GM12878 (cell line): ENCODE data around the gene TMEM212. TPM values are rescaled to one million over a fixed set of nuclear protein-coding genes. Genes with fewer than 3 reads are reported as not detected.

ENCODE experiments used
- ATAC-seq: fragments of 200-7000 bp; cut with Tn5 transposase; 3 replicates; pipeline ENCODE4 v1.9.1; 2020; ENCODE audit warnings: mild to moderate bottlenecking, moderate library complexity
- BruUV-seq: library from RNA; stranded (reverse); fragments of 400-500 nt; replicated peaks from 2 replicates; lab custom pipeline; 2021; lab: Mats Ljungman, UMichigan
- CTCF ChIA-PET: fragments of 300-600 bp; sonication (Branson Sonifier 250); formaldehyde crosslinking; extraction: SDS; loops from one replicate; lab custom pipeline; 2021; ENCODE audit warnings: inconsistent platforms; lab: Yijun Ruan, JAX
- POLR2A ChIA-PET: fragments of 350-600 bp; formaldehyde crosslinking; extraction: SDS; loops from one replicate; lab custom pipeline; 2021; ENCODE audit warnings: inconsistent platforms; lab: Charles Lee
- RAD21 ChIA-PET: fragments of 300-600 bp; sonication (Branson Sonifier 250); formaldehyde crosslinking; loops from one replicate; lab custom pipeline; 2023; ENCODE audit warnings: antibody characterized with exemption; ENCODE audit not compliant: unreplicated experiment; lab: Charles Lee
- SMC1A ChIA-PET: fragments of 300-600 bp; sonication (Branson Sonifier 250); formaldehyde crosslinking; loops from one replicate; lab custom pipeline; 2023; ENCODE audit not compliant: unreplicated experiment, uncharacterized antibody; lab: Charles Lee
- DNase-seq: peaks from one replicate; pipeline ENCODE4 v3.0.0-alpha.2; 2011; ENCODE audit warnings: low read depth, low spot score
- FAIRE-seq: peaks from 3 replicates; lab custom pipeline; 2011; peaks lifted over from hg19 to GRCh38; lab: Jason Lieb, UNC
- H2AFZ ChIP-seq: 2 replicates; pipeline ENCODE4 v1.6.0; 2011; ENCODE audit warnings: low read depth, low read length, control low read depth; ENCODE audit not compliant: control insufficient read depth
- H3K27ac ChIP-seq: 2 replicates; pipeline ENCODE4 v1.5.1; 2011; ENCODE audit warnings: control low read depth; ENCODE audit not compliant: control insufficient read depth, insufficient read depth
- H3K27me3 ChIP-seq, 2 experiments: replicated peaks in 1 of 2; 2 replicates each; pipeline versions ENCODE4 v1.6.0 to v1.6.1; 2011; ENCODE audit warnings: low read length in 1 of 2; ENCODE audit not compliant: control insufficient read depth in 2 of 2, insufficient read depth in 2 of 2
- H3K36me3 ChIP-seq, 2 experiments: 2 replicates each; pipeline ENCODE4 v1.5.1; 2011; ENCODE audit warnings: low read length in 1 of 2; ENCODE audit not compliant: control insufficient read depth in 2 of 2, insufficient read depth in 2 of 2
- H3K4me1 ChIP-seq: 2 replicates; pipeline ENCODE4 v1.6.1; 2011; ENCODE audit warnings: mild to moderate bottlenecking, low read length, moderate library complexity, mixed read lengths; ENCODE audit not compliant: control insufficient read depth, insufficient read depth
- H3K4me2 ChIP-seq: 2 replicates; pipeline ENCODE4 v1.6.0; 2011; ENCODE audit warnings: control low read depth; ENCODE audit not compliant: control insufficient read depth, insufficient read depth
- H3K4me3 ChIP-seq: fragments of 200-600 bp; sonication (generic); 2 replicates; pipeline ENCODE4 v1.5.1; 2016
- H3K79me2 ChIP-seq: 2 replicates; pipeline ENCODE4 v1.6.0; 2011; ENCODE audit warnings: low read length; ENCODE audit not compliant: control insufficient read depth, insufficient read depth
- H3K9ac ChIP-seq: 2 replicates; pipeline ENCODE4 v1.8.0; 2011; ENCODE audit warnings: low read length, control low read depth, mixed read lengths; ENCODE audit not compliant: control insufficient read depth, insufficient read depth
- H3K9me3 ChIP-seq: replicated peaks from 3 replicates; pipeline ENCODE4 v1.5.1; 2011; ENCODE audit warnings: mild to moderate bottlenecking, low read length; ENCODE audit not compliant: control insufficient read depth, insufficient read depth
- H4K20me1 ChIP-seq: 2 replicates; pipeline ENCODE4 v1.6.0; 2011; ENCODE audit not compliant: control insufficient read depth, insufficient read depth
- CBX5 ChIP-seq: sonication (generic); IDR thresholded peaks from 2 replicates; pipeline ENCODE4 v1.6.1; 2016; ENCODE audit warnings: low read depth, moderate library complexity, mild to moderate bottlenecking, inconsistent platforms
- CEBPZ ChIP-seq: fragments of 150-350 bp; IDR thresholded peaks from 2 replicates; pipeline ENCODE4 v1.6.1; 2016; ENCODE audit warnings: low read depth, low read length
- EP300 ChIP-seq, 2 experiments: fragments of 150-350 bp in 1 of 2; IDR thresholded peaks; 2 replicates each; pipeline ENCODE4 v1.6.1; 2011 to 2012; ENCODE audit warnings: low read depth in 2 of 2, low read length in 2 of 2, borderline replicate concordance in 1 of 2, improper control_type of control experiment in 1 of 2, inconsistent platforms in 1 of 2; ENCODE audit not compliant: control insufficient read depth in 1 of 2
- IRF4 ChIP-seq: IDR thresholded peaks from 2 replicates; pipeline ENCODE4 v1.6.1; 2011; ENCODE audit warnings: low read depth, low read length
- JUNB ChIP-seq: IDR thresholded peaks from 2 replicates; pipeline ENCODE4 v1.6.1; 2016; ENCODE audit warnings: antibody characterized with exemption, mild to moderate bottlenecking
- MEF2B ChIP-seq: fragments of 450-650 bp; IDR thresholded peaks from 2 replicates; pipeline ENCODE4 v1.6.1; 2018; ENCODE audit warnings: mild to moderate bottlenecking, moderate library complexity; ENCODE audit not compliant: partially characterized antibody, poor library complexity, severe bottlenecking
- NBN ChIP-seq: fragments of 450-650 bp; IDR thresholded peaks from 2 replicates; pipeline ENCODE4 v1.6.1; 2016
- NR2C1 ChIP-seq: fragments of 450-650 bp; IDR thresholded peaks from 2 replicates; pipeline ENCODE4 v1.6.1; 2017; ENCODE audit warnings: antibody characterized with exemption, mild to moderate bottlenecking, moderate library complexity
- PAX5 ChIP-seq: IDR thresholded peaks from 2 replicates; pipeline ENCODE4 v1.6.1; 2011; ENCODE audit warnings: low read depth, low read length, borderline replicate concordance
- PAX8 ChIP-seq: fragments of 450-650 bp; IDR thresholded peaks from 2 replicates; pipeline ENCODE4 v1.6.1; 2017; ENCODE audit warnings: mild to moderate bottlenecking, moderate library complexity
- RELB ChIP-seq: fragments of 450-650 bp; IDR thresholded peaks from 2 replicates; pipeline ENCODE4 v1.6.1; 2017; ENCODE audit warnings: low read depth, mild to moderate bottlenecking, moderate library complexity
- SPI1 ChIP-seq: IDR thresholded peaks from 2 replicates; pipeline ENCODE4 v1.6.1; 2011; ENCODE audit warnings: low read depth, mild to moderate bottlenecking, low read length, moderate library complexity, borderline replicate concordance; ENCODE audit not compliant: insufficient read depth
- SRF ChIP-seq, 2 experiments: IDR thresholded peaks; 2 replicates each; pipeline ENCODE4 v1.6.1; 2011; ENCODE audit warnings: low read depth in 2 of 2, low read length in 2 of 2, mild to moderate bottlenecking in 1 of 2, moderate library complexity in 1 of 2
- USF1 ChIP-seq: IDR thresholded peaks from 2 replicates; pipeline ENCODE4 v1.6.1; 2011; ENCODE audit warnings: borderline replicate concordance, low read depth, mild to moderate bottlenecking, moderate library complexity, mixed read lengths, low read length; ENCODE audit not compliant: insufficient read depth; ENCODE audit errors: extremely low read length
- ZNF217 ChIP-seq: fragments of 450-650 bp; IDR thresholded peaks from 2 replicates; pipeline ENCODE4 v1.6.1; 2017; ENCODE audit warnings: antibody characterized with exemption, mild to moderate bottlenecking
- ZZZ3 ChIP-seq: IDR thresholded peaks from 2 replicates; pipeline ENCODE4 v1.6.1; 2011; ENCODE audit warnings: low read depth; ENCODE audit not compliant: control insufficient read depth, insufficient read length
- WGBS: methylation state at CpG from one replicate; pipeline ENCODE4 v1.1.6; 2016; ENCODE audit warnings: low lambda C conversion rate; ENCODE audit not compliant: insufficient replicate concordance, insufficient coverage; ENCODE audit errors: missing lambda C conversion rate; 5-methylcytosine and 5-hydroxymethylcytosine counted together
- in situ Hi-C: fragments of 300-500 bp; cut with MboI; formaldehyde crosslinking; loops from 9 replicates; pipeline ENCODE4 v1.14.3; 2018; ENCODE audit warnings: mixed read lengths
- intact Hi-C: fragments of 100-400 bp; cut with micrococcal nuclease; formaldehyde crosslinking; loops from one replicate; pipeline ENCODE4 v1.14.2; 2022; ENCODE audit not compliant: unreplicated experiment
- polyA plus RNA-seq, 11 experiments: library from polyadenylated mRNA; depleted of rRNA in 4 of 11; unstranded in 6 of 11; stranded (reverse) in 5 of 11; fragments of >200 nt; fragmentation: Nextera tagmentation in 4 of 11; fragmentation: Illumina TruSeq in 1 of 11; extraction: Ambion mirVana in 4 of 11; extraction: Trizol in 1 of 11; gene quantifications; 1 replicate in 1 of 11; 2 replicates in 10 of 11; pipeline versions ENCODE4 v1.2.1 to v1.2.3, GENCODE V29; 2011 to 2016; ENCODE audit warnings: inconsistent platforms in 2 of 11, missing spikeins in 2 of 11, low read depth in 1 of 11
- total RNA-seq, 4 experiments: library from RNA; depleted of rRNA in 3 of 4; stranded (reverse); fragments of >200 nt in 3 of 4; fragmentation: Illumina TruSeq in 1 of 4; extraction: Trizol in 1 of 4; gene quantifications; 2 replicates each; pipeline versions ENCODE4 v1.2.1 to v1.2.3, GENCODE V29; 2013 to 2021

TMEM212 gene
- total and polyA plus RNA-seq, 10 of the 15 experiments (the other 5 are each of a cell fraction or from before 2014, with no cell fraction given): not detected

- no peak for TF ChIP-seq PAX5
These were observed 28.5 kb downstream of the TMEM212 start (continued) for GRCh38 chr3:171871392-171872274.

- Histone ChIP-seq H3K79me2 (no peaks in the 10 kb centered on the region), H4K20me1 (no peaks in the 10 kb centered on the region), H3K36me3 (no peaks in the 10 kb centered on the region), H3K4me3 (no peak overlapping the region), H3K27ac (no peak overlapping the region), H3K4me2 (no peak overlapping the region), H3K4me1 (no peaks in the 10 kb centered on the region), H2AFZ (no peak overlapping the region), H3K9me3 (no peaks in the 10 kb centered on the region), H3K27me3 (peaks cover 0 to 3% of the 10 kb centered on the region in 2 experiments; a peak in 1 of 4 replicates), H3K9ac (no peak overlapping the region)
- ATAC-seq (no peak), FAIRE-seq (no peak), DNase-seq (no peak)
- CTCF ChIA-PET: no interaction called here
- BruUV-seq: no TSS peak
- in situ Hi-C loops (no loop called here), intact Hi-C loops (no loop called here)
- RAD21 ChIA-PET: no interaction called here
- SMC1A ChIA-PET: interaction anchor here (1.6 kb wide), 1 partner anchor 9 kb away, joined by 4 read pairs; no protein-coding TSS in a partner anchor
- POLR2A ChIA-PET: no interaction called here
- 0% methylated on average over 1 of the region's 1 CpG for WGBS
- TF ChIP-seq NR2C1 (no peak), MEF2B (no peak), EP300 (IDR thresholded peaks at IDR 0.05; ENCODE audit: borderline replicate concordance in 1 of 2, control insufficient read depth in 1 of 2, low read depth in 2 of 2, low read length in 2 of 2) (no peak), ZNF217 (no peak), IRF4 (no peak), CEBPZ (no peak), JUNB (no peak), PAX8 (no peak), SPI1 (no peak), NBN (no peak), CBX5 (no peak), ZZZ3 (no peak), RELB (no peak), SRF (IDR thresholded peaks at IDR 0.05; ENCODE audit: low read depth in 2 of 2, low read length in 2 of 2) (no peak), USF1 (no peak)
These were observed 30.4 kb downstream of the TMEM212 start for GRCh38 chr3:171873580-171873979.
